ENCODE measurements around the gene VWCE.

The VWCE gene, protein sequence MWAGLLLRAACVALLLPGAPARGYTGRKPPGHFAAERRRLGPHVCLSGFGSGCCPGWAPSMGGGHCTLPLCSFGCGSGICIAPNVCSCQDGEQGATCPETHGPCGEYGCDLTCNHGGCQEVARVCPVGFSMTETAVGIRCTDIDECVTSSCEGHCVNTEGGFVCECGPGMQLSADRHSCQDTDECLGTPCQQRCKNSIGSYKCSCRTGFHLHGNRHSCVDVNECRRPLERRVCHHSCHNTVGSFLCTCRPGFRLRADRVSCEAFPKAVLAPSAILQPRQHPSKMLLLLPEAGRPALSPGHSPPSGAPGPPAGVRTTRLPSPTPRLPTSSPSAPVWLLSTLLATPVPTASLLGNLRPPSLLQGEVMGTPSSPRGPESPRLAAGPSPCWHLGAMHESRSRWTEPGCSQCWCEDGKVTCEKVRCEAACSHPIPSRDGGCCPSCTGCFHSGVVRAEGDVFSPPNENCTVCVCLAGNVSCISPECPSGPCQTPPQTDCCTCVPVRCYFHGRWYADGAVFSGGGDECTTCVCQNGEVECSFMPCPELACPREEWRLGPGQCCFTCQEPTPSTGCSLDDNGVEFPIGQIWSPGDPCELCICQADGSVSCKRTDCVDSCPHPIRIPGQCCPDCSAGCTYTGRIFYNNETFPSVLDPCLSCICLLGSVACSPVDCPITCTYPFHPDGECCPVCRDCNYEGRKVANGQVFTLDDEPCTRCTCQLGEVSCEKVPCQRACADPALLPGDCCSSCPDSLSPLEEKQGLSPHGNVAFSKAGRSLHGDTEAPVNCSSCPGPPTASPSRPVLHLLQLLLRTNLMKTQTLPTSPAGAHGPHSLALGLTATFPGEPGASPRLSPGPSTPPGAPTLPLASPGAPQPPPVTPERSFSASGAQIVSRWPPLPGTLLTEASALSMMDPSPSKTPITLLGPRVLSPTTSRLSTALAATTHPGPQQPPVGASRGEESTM

DNA sequence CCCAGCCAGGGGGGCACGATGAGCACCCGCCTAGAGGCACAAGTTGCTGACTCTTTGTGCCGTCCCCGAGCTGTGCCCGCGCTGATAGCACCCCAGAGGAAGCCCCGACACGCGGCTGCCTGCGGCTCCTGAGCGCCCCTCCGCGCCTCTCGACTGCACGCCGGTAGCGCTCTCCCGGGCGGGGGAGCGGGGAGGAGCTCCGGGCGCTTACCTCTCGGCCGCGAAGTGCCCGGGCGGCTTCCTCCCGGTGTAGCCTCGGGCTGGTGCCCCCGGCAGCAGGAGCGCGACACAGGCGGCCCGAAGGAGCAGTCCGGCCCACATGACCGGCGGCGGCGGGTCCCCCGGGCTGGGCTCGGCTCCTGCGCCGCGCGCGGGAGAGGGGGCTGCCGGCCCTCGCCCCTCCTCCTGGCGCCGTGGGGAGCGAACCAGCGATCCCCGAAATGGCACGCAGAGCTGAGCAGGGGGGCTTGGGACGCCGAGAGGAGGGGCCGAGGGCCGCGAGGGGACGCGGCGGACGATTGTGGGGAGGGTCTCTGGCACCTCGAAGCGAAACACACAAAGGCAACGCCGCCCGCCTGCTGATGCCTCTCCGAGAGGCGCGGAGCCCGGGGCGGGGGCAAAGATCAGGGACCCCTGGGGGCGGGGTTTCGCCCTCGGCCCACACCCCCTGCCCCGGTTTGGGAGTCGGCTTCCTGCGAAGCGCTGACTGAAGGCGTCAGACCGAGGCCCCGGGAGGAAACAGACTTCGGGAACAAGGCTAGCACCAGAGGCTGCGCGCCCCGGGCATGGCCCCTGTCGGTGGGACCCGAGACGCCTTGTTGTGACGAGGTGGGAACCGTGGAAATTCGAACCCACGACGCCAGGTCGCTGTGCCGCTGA lies at the start of gene VWCE:
Gene VWCE (minus strand): TSS at position 600 of the 879 bp plus-strand sequence. CDS start 279 bp downstream, at position 321.
- in situ Hi-C loops (cut with HindIII; ENCODE audit: low pct_unique_long_range_greater_than_20kb, low sequenced_read_pairs): no loop called here
- TF ChIP-seq JUND (IDR thresholded peaks at IDR 0.05; ENCODE audit: low read depth): no peak
- no peak for DNase-seq (ENCODE audit: low read depth in 1 of 2, low spot score in 1 of 2)

DNA sequence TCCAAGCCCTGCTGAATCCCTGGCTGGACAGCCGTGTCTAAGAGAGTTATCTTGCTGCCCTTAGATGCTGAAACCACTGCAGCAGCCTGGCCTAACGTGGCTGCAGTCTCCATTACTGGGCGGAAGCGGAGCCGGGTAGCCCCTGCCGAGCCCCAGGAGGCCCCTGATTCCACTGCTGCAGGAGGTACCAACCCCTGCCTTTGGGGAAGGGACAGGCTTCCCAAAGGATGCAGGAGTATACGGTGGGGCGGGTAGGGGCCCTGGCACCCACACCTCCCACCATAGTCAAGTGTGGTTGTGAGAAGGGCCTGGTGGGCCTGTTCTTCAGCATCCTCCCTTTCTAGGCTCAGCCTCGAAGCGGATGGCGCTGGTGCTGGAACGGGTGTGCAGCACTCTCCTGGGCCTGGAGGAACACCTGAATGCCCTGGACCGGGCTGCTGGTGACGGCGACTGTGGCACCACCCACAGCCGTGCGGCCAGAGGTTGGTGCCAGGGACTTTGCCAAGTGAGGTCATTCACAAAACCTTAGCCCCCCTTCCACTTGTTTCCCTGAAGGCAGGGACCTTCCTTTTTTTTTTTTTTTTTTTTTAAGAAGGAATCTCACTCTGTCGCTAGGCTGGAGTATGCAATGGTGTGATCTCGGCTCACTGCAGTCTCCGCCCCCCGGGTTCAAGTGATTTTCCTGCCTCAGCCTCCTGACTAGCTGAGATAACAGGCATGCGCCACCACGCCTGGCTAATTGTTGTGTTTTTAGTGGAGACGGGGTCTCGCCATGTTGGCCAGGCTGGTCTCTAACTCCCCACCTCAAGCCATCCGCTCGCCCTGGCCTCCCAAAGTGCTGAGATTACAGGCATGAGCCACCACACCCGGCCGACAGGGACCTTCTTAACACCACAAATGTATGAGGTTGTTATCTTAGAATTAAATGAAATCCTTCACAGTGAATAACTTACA lies 49.0 kb upstream of the VWCE start:
- no peak for TF ChIP-seq JUND (IDR thresholded peaks at IDR 0.05; ENCODE audit: low read depth)
- in situ Hi-C loops (cut with HindIII; ENCODE audit: low pct_unique_long_range_greater_than_20kb, low sequenced_read_pairs): no loop called here
- DNase-seq (ENCODE audit: low read depth in 1 of 2, low spot score in 1 of 2): no peak

DNA sequence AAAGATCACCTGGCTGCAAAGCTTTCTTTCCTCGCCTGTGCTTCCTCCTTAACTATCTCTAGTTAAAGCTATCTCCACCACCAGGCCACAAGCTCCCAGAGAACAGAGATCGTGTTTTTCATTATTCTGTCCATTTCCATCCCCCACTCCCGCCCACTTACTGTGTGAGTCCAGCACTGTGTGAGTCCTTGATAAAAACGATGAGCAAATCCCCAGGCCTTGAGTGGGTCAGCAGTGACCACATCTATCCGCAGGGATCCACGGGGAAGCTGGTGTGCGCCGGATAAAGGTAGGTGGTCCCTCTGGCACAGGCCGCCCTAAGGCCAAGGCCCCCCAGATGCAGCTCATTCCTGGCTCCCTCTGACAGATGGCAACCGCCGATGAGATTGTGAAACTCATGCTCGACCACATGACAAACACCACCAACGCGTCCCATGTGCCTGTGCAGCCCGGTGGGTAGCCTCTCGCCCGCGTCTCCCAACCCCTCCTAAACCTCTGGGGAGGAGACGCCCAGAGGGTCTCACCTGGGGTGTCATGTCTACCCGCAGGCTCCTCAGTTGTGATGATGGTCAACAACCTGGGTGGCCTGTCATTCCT lies 47.2 kb upstream of the VWCE start:
- in situ Hi-C loops (cut with HindIII; ENCODE audit: low pct_unique_long_range_greater_than_20kb, low sequenced_read_pairs): no loop called here
- TF ChIP-seq JUND (IDR thresholded peaks at IDR 0.05; ENCODE audit: low read depth): no peak
- no peak for DNase-seq (ENCODE audit: low read depth in 1 of 2, low spot score in 1 of 2)

DNA sequence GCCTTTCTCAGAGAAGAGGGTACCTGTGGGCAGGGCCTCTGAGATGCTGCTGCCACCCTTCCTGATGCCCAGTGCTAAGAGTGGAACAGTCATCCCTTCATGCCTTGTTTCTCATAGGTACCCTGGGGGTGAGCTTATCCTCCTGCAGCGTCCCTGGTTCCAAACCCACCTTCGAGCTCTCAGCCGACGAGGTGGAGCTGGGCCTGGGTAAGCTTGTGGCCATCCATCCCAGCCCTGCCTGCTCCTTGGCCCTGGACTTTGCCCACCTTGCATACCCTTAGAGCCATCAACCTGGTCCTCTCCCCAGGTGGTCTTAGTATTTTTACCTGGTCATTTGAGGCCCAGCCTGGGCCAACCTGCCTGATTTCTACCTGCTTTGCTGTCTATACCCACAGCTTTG lies 46.6 kb upstream of the VWCE start:
- in situ Hi-C loops (cut with HindIII; ENCODE audit: low pct_unique_long_range_greater_than_20kb, low sequenced_read_pairs): no loop called here
- no peak for DNase-seq (ENCODE audit: low read depth in 1 of 2, low spot score in 1 of 2)
- TF ChIP-seq JUND (IDR thresholded peaks at IDR 0.05; ENCODE audit: low read depth): no peak

DNA sequence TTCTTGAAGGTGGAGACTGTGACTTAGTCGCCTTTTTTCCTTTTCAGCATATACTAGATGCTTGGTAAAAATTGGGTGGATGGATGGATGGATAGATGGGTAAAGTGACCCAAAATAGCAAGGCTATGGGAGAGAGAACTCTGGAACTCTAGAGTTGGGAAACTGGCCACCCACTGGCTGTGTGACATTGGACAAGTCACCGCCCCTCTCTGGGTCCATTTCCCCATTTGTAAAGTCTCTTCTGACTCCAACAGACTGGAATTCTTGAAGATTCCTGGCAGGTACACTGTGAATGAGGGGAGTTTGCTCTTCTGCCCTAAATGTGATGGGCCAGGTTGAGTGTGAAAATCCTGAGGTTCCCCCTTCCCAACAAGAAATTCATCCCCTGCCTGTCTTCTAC lies 45.9 kb upstream of the VWCE start:
- DNase-seq (ENCODE audit: low read depth in 1 of 2, low spot score in 1 of 2): no peak
- no peak for TF ChIP-seq JUND (IDR thresholded peaks at IDR 0.05; ENCODE audit: low read depth)

DNA sequence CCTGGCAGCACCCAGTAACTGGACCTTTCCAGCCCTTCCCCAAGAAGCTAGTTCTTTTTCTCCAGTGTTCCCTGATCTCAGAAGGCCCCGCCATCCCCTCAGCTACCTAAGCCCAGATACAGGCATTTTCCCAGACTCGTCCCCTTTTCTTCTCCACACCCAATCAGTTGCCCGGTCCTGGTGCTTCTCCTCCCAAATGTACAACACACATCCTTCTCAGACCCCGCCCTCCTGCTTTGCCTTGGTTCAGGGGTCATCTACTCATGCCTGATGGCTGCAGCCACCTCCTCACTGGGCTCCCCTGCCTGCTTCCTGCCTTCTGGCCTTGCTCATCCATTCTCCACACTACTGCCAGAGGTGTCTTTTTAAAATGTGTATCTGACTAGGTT lies 44.4 kb upstream of the VWCE start:
- DNase-seq (ENCODE audit: low read depth in 1 of 2, low spot score in 1 of 2): no peak
- in situ Hi-C loops (cut with HindIII; ENCODE audit: low pct_unique_long_range_greater_than_20kb, low sequenced_read_pairs): no loop called here
- TF ChIP-seq JUND (IDR thresholded peaks at IDR 0.05; ENCODE audit: low read depth): no peak

More for the DNA sequence above, 45.9 kb upstream of the VWCE start:
- in situ Hi-C loops (cut with HindIII; ENCODE audit: low pct_unique_long_range_greater_than_20kb, low sequenced_read_pairs): no loop called here

DNA sequence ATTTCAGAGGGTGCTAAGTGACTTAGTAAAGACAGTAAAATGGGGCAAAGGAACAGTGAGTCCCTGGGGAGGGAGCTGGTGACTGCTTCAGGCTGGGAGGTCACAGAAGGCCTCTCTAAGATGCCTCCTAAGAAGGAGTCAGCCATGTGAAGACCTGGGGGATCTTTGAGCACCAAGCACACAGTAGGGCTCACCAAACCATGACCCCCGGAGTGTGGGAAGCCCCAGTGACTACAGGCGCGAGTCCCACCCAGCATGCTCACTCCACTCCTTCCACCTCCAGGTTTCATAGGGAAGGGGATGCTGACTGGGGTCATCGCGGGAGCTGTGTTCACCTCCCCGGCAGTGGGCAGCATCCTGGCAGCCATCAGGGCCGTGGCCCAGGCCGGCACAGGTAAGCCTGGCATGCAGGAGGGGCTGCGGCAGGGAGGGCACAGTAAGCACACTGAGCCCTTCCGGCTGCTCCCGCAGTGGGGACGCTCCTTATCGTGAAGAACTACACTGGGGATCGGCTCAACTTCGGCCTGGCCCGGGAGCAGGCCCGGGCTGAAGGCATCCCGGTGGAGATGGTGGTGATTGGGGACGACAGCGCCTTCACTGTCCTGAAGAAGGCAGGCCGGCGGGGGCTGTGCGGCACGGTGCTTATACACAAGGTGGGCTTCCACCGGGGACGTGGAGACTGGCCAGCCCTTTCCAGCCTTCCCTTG lies 43.8 kb upstream of the VWCE start:
- in situ Hi-C loops (cut with HindIII; ENCODE audit: low pct_unique_long_range_greater_than_20kb, low sequenced_read_pairs): no loop called here
- TF ChIP-seq JUND (IDR thresholded peaks at IDR 0.05; ENCODE audit: low read depth): no peak
- DNase-seq (ENCODE audit: low read depth in 1 of 2, low spot score in 1 of 2): no peak

DNA sequence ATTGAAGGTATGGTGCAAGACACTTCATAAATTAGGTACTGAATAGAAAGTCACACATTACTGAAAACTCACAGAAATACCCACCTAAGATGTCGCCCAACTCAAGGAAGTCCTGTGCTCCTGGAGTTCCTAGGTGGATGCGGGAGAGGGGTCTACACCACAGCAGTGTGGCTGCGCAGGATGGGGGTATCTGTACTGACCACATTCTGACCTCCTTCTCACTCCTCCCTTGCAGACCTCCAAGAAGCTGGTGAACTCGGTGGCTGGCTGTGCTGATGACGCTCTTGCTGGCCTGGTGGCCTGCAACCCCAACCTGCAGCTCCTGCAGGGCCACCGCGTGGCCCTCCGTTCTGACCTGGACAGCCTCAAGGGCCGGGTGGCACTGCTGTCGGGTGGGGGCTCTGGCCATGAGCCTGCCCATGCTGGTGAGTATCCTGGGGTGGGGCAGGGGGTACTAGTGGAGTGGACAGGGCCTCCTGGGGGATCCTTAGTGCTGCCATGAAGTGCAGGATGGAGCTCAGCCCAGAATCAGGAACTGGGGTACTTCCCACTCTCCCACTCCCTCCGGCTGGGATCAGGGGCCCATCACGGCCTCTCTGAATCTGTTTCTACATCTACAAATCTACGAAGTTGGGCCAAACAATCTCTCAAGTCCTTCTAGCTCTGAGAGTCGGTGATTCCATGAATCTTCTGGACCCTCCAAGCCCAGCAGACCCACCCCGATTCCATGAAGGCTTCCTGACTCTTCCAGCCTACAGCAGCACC lies 42.8 kb upstream of the VWCE start:
- no peak for DNase-seq (ENCODE audit: low read depth in 1 of 2, low spot score in 1 of 2)
- in situ Hi-C loops (cut with HindIII; ENCODE audit: low pct_unique_long_range_greater_than_20kb, low sequenced_read_pairs): no loop called here
- TF ChIP-seq JUND (IDR thresholded peaks at IDR 0.05; ENCODE audit: low read depth): no peak

DNA sequence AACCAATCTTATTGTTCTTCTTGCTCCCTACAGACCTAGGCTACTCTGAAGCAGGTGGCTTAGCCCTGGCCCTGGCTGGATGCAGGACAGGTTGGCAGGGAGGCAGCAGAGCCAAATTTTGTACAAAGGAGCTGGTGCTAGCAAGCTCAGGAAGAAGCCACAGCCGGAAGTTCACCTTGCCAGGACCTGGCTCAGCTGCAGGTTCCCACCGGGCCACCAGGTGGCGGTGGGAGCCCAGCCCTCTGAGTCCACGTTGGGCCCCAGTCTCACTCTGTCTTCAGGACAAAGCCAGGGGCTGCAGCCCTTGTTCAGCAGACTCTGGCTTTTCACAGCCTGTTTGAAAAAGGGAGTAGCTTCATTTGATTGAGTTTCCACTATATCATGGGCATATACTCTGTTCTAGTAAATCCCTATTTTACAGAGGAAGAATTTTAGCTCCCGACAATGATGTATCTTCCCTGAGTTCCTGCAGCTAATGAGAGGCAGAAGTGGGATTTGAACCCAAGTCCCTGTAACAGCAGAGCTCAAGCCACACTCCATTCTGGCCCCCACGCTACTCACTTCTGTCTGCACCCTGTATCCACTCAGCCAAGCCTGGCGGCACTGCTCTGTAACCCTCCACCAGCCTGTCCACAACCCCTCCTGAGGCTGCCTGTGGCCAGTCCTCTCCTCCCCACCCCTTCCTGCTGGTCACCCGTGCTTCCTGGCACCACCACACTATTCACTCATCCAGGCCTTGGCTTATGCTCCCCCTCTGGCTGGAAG lies 41.2 kb upstream of the VWCE start:
- in situ Hi-C loops (cut with HindIII; ENCODE audit: low pct_unique_long_range_greater_than_20kb, low sequenced_read_pairs): no loop called here
- TF ChIP-seq JUND (IDR thresholded peaks at IDR 0.05; ENCODE audit: low read depth): no peak
- DNase-seq (ENCODE audit: low read depth in 1 of 2, low spot score in 1 of 2): peak; percentile 90 to 94

Data from T47D (cell line).